GM19452 (cell line): ENCODE measurements around the gene ERCC6L2.

Experiments used
- ATAC-seq: cut with Tn5 transposase; IDR thresholded peaks from one replicate; pipeline ENCODE4 v1.9.1; 2021; ENCODE audit not compliant: unreplicated experiment

The ERCC6L2 gene

GRCh38 chr9:96015876-96016686 lies 140.6 kb downstream of the ERCC6L2 start:
- peak; percentile 56 for ATAC-seq
